NCI-H1436 (cell line): ENCODE results near the gene RHCG.
A peak's percentile ranks its signal among the peaks of the same experiment; 100 is the strongest.

Source experiments
- DNase-seq: peaks from one replicate; lab custom pipeline; 2025; lab: John Stamatoyannopoulos, UW

RHCG gene

GRCh38 chr15:89444241-89445225, 51.9 kb downstream of the RHCG start:
- peak; percentile 25 for DNase-seq

- peak; percentile 10 for DNase-seq
Measured at GRCh38 chr15:89443581-89443980, 52.8 kb downstream of the RHCG start.

- DNase-seq, result peak; percentile 67
Measured at GRCh38 chr15:89442671-89443307, 53.6 kb downstream of the RHCG start.

GRCh38 chr15:89442155-89442554, 54.2 kb downstream of the RHCG start:
- DNase-seq, result no peak

GRCh38 chr15:89441295-89441812, 55.0 kb downstream of the RHCG start:
- DNase-seq, result no peak

GRCh38 chr15:89439764-89440163, 56.6 kb downstream of the RHCG start:
- no peak for DNase-seq

GRCh38 chr15:89436560-89437311, 59.6 kb downstream of the RHCG start:
- DNase-seq, result no peak

- no peak for DNase-seq
Measured at GRCh38 chr15:89435362-89435761, 61.0 kb downstream of the RHCG start.

GRCh38 chr15:89433686-89434085, 62.7 kb downstream of the RHCG start:
- DNase-seq, result no peak

GRCh38 chr15:89430530-89431341, 65.6 kb downstream of the RHCG start:
- DNase-seq, result peak; percentile 71

- no peak for DNase-seq
Measured at GRCh38 chr15:89429986-89430385, 66.4 kb downstream of the RHCG start.

GRCh38 chr15:89429023-89429422, 67.4 kb downstream of the RHCG start:
- no peak for DNase-seq

- no peak for DNase-seq
Measured at GRCh38 chr15:89428246-89428645, 68.1 kb downstream of the RHCG start.

GRCh38 chr15:89426500-89426899, 69.9 kb downstream of the RHCG start:
- DNase-seq, result no peak

- peak; percentile 15 for DNase-seq
Measured at GRCh38 chr15:89423981-89424380, 72.4 kb downstream of the RHCG start.
